Neural cell (in vitro differentiated cells): Measurements from ENCODE around the gene SLC25A29. TPM values are rescaled to one million over a fixed set of nuclear protein-coding genes. Genes with fewer than 3 reads are reported as not detected.

ENCODE experiments used
- H2AFZ ChIP-seq: fragments of 200-600, 300-800 bp; sonication (generic), shearing (Covaris generic); 2 replicates; pipeline ENCODE4 v1.6.0; 2014; ENCODE audit warnings: low read depth, mild to moderate bottlenecking, antibody characterized with exemption, low read length, moderate library complexity
- H3F3A ChIP-seq: fragments of 200-600 bp; shearing (Covaris generic); 2 replicates; pipeline ENCODE4 v1.6.1; 2016; ENCODE audit warnings: mild to moderate bottlenecking, moderate library complexity, mixed read lengths, antibody characterized with exemption, low read length; ENCODE audit not compliant: insufficient read depth, poor library complexity, severe bottlenecking
- H3K27ac ChIP-seq: fragments of 200-600, 300-800 bp; sonication (generic), shearing (Covaris generic); 2 replicates; pipeline ENCODE4 v1.5.1; 2014; ENCODE audit warnings: mild to moderate bottlenecking, low read length, moderate library complexity
- H3K27me3 ChIP-seq: fragments of 300-800, 200-600 bp; sonication (generic), shearing (Covaris generic); 2 replicates; pipeline ENCODE4 v1.6.0; 2014; ENCODE audit warnings: mild to moderate bottlenecking, low read depth, low read length, moderate library complexity; ENCODE audit not compliant: insufficient read depth
- H3K36me3 ChIP-seq: fragments of 300-800, 200-600 bp; sonication (generic), shearing (Covaris generic); 2 replicates; pipeline ENCODE4 v1.5.1; 2014; ENCODE audit warnings: mild to moderate bottlenecking, antibody characterized with exemption, low read length, moderate library complexity; ENCODE audit not compliant: insufficient read depth
- H3K4me2 ChIP-seq: fragments of 300-800, 200-600 bp; sonication (generic), shearing (Covaris generic); 2 replicates; pipeline ENCODE4 v1.6.0; 2014; ENCODE audit warnings: mild to moderate bottlenecking, low read length
- H3K4me3 ChIP-seq: fragments of 300-800, 200-600 bp; sonication (generic), shearing (Covaris generic); 2 replicates; pipeline ENCODE4 v1.5.1; 2014; ENCODE audit warnings: mild to moderate bottlenecking, low read length, moderate library complexity
- H3K79me2 ChIP-seq: fragments of 200-600 bp; shearing (Covaris generic); replicated peaks from 2 replicates; pipeline ENCODE4 v1.6.0; 2014; ENCODE audit warnings: mild to moderate bottlenecking, low read length, moderate library complexity; ENCODE audit not compliant: insufficient read depth
- H3K9ac ChIP-seq: fragments of 300-800, 200-600 bp; sonication (generic), shearing (Covaris generic); 2 replicates; pipeline ENCODE4 v1.6.1; 2016; ENCODE audit warnings: mild to moderate bottlenecking, low read length, mixed read lengths
- H3K9me2 ChIP-seq: fragments of 200-600 bp; shearing (Covaris generic); 2 replicates; pipeline ENCODE4 v1.6.1; 2016; ENCODE audit warnings: mild to moderate bottlenecking, low read length, mixed read lengths; ENCODE audit not compliant: insufficient read depth
- H3K9me3 ChIP-seq: fragments of 200-600, 300-800 bp; sonication (generic), shearing (Covaris generic); 2 replicates; pipeline ENCODE4 v1.6.1; 2016; ENCODE audit warnings: mild to moderate bottlenecking, mixed run types, low read length, moderate library complexity, mixed read lengths
- H4K20me1 ChIP-seq: fragments of 200-600 bp; shearing (Covaris generic); 2 replicates; pipeline ENCODE4 v1.6.1; 2016; ENCODE audit warnings: mild to moderate bottlenecking, mixed run types; ENCODE audit not compliant: insufficient read depth
- EP300 ChIP-seq: fragments of 450-650 bp; conservative IDR thresholded peaks from 2 replicates; pipeline ENCODE4 v1.6.1; 2014; ENCODE audit warnings: antibody characterized with exemption, mild to moderate bottlenecking, moderate library complexity; ENCODE audit not compliant: poor library complexity, severe bottlenecking
- EZH2 ChIP-seq: fragments of 200-600, 300-800 bp; shearing (Covaris generic), sonication (generic); IDR thresholded peaks from 2 replicates; pipeline ENCODE4 v1.6.1; 2014; ENCODE audit warnings: antibody characterized with exemption, low read length, borderline replicate concordance, mild to moderate bottlenecking; ENCODE audit not compliant: insufficient read depth, poor library complexity, severe bottlenecking
- MXI1 ChIP-seq: fragments of 450-650 bp; conservative IDR thresholded peaks from 2 replicates; pipeline ENCODE4 v1.6.1; 2014; ENCODE audit warnings: antibody characterized with exemption, mild to moderate bottlenecking; ENCODE audit not compliant: poor library complexity, severe bottlenecking
- POLR2AphosphoS5 ChIP-seq: IDR thresholded peaks from 2 replicates; pipeline ENCODE4 v1.6.1; 2012
- RAD21 ChIP-seq: fragments of 450-650 bp; conservative IDR thresholded peaks from 2 replicates; pipeline ENCODE4 v1.6.1; 2014; ENCODE audit warnings: antibody characterized with exemption, mild to moderate bottlenecking, moderate library complexity
- REST ChIP-seq: IDR thresholded peaks from 2 replicates; pipeline ENCODE4 v1.6.1; 2012; ENCODE audit warnings: borderline replicate concordance
- SMC3 ChIP-seq: fragments of 450-650 bp; conservative IDR thresholded peaks from 2 replicates; pipeline ENCODE4 v1.6.1; 2014; ENCODE audit warnings: antibody characterized with exemption, mild to moderate bottlenecking, moderate library complexity; ENCODE audit not compliant: poor library complexity
- TAF1 ChIP-seq: IDR thresholded peaks from 2 replicates; pipeline ENCODE4 v1.6.1; 2012; ENCODE audit warnings: low read depth
- polyA plus RNA-seq: library from polyadenylated mRNA; depleted of rRNA; stranded (reverse); fragments of >200 nt; gene quantifications from 2 replicates; pipeline ENCODE4 v1.2.3, GENCODE V29; 2014
- TF ChIP-seq, protein P1 (sequence below): fragments of 450-650 bp; IDR thresholded peaks from 2 replicates; pipeline ENCODE4 v1.5.1; 2014; ENCODE audit warnings: antibody characterized with exemption, mild to moderate bottlenecking, moderate library complexity; ENCODE audit not compliant: poor library complexity, severe bottlenecking

Gene SLC25A29
- polyA plus RNA-seq, 1 donor from 2014 or later: 447 TPM

DNA sequence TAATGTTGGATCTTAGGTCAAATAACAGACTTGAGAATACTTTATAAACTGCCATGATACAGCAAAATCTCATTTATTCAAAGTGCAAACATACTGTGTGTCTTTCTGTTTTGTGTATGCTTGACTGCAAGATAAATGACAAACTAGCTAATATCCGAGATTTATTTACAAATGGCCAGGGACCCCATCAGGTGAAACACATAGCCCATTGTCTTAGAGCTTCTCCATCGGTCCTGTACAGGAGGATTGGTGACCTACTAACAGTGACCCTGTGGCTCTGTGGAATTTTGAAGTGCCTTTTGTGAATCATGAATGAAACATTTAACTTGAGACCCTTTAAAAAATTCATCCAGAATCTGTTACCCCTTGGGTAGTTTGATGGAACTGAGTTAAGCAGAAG is 27.1 kb downstream of the SLC25A29 start:
- Histone ChIP-seq H3K27ac (no peak overlapping the region), H3K4me2 (no peak overlapping the region)

DNA sequence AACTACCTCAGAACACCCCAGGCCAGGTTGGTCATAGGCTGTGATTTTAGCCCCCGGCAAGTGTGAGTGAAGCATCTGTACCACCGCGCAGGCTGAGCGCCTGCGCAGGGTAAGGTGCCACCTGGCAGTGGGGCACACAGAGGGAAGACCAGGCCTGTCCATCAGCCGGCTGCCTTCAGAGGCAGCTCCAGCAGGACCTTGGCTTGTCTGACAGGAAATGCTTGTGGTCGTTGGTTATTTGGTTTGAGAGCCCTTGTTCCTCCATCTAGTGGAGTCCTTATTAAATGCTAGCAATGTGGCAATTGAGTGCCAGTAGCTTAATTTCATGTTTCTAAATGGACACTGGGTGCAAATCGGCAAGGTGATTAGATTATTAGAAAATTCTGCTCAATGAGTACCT is 27.5 kb downstream of the SLC25A29 start:
- H3K4me2 ChIP-seq: no peak overlapping the region
- H2AFZ ChIP-seq: no peak overlapping the region
- H3K27ac ChIP-seq: no peak overlapping the region
- H3K9me2 ChIP-seq: no peaks in the 10 kb centered on the region
- no peaks in the 10 kb centered on the region for H3K36me3 ChIP-seq
- no peak overlapping the region for H3K4me3 ChIP-seq
- peaks cover 23% of the 10 kb centered on the region for H3K79me2 ChIP-seq
- no peaks in the 10 kb centered on the region for H3F3A ChIP-seq
- no peaks in the 10 kb centered on the region for H3K9me3 ChIP-seq
- H4K20me1 ChIP-seq: peaks cover 3% of the 10 kb centered on the region
- H3K27me3 ChIP-seq: no peaks in the 10 kb centered on the region
- H3K9ac ChIP-seq: no peak overlapping the region
- TF ChIP-seq RAD21: no peak
- no peak for TF ChIP-seq MXI1
- no peak for TF ChIP-seq REST
- no peak for TF ChIP-seq POLR2AphosphoS5
- TF ChIP-seq EP300: no peak
- no peak for TF ChIP-seq TAF1
- TF ChIP-seq EZH2: no peak
- no peak for TF ChIP-seq SMC3

More for the DNA sequence above, 27.1 kb downstream of the SLC25A29 start:
- H3K4me3 ChIP-seq: no peak overlapping the region
- H3K27me3 ChIP-seq: no peaks in the 10 kb centered on the region
- H3K9ac ChIP-seq: no peak overlapping the region
- H3K79me2 ChIP-seq: peaks cover 20% of the 10 kb centered on the region
- H3K9me3 ChIP-seq: no peaks in the 10 kb centered on the region
- no peak for TF ChIP-seq POLR2AphosphoS5
- no peak for TF ChIP-seq SMC3
- TF ChIP-seq TAF1: no peak
- TF ChIP-seq EP300: no peak
- TF ChIP-seq RAD21: no peak
- TF ChIP-seq MXI1: no peak
- TF ChIP-seq, protein P1, sequence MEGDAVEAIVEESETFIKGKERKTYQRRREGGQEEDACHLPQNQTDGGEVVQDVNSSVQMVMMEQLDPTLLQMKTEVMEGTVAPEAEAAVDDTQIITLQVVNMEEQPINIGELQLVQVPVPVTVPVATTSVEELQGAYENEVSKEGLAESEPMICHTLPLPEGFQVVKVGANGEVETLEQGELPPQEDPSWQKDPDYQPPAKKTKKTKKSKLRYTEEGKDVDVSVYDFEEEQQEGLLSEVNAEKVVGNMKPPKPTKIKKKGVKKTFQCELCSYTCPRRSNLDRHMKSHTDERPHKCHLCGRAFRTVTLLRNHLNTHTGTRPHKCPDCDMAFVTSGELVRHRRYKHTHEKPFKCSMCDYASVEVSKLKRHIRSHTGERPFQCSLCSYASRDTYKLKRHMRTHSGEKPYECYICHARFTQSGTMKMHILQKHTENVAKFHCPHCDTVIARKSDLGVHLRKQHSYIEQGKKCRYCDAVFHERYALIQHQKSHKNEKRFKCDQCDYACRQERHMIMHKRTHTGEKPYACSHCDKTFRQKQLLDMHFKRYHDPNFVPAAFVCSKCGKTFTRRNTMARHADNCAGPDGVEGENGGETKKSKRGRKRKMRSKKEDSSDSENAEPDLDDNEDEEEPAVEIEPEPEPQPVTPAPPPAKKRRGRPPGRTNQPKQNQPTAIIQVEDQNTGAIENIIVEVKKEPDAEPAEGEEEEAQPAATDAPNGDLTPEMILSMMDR: no peak
- no peak for TF ChIP-seq REST
- TF ChIP-seq EZH2: no peak
- H3K36me3 ChIP-seq: no peaks in the 10 kb centered on the region
- peaks cover 3% of the 10 kb centered on the region for H4K20me1 ChIP-seq
- H3F3A ChIP-seq: no peaks in the 10 kb centered on the region
- no peak overlapping the region for H2AFZ ChIP-seq
- H3K9me2 ChIP-seq: no peaks in the 10 kb centered on the region
